Duodenal mucosa (tissue), 2 donors: Measurements from ENCODE around the gene UBXN10.
A peak's percentile ranks its signal among the peaks of the same experiment; 100 is the strongest.

Experiments
- H3K27ac ChIP-seq: one replicate; pipeline ENCODE4 v1.7.0; 2013; ENCODE audit warnings: low read depth, low read length
- H3K27me3 ChIP-seq, 2 donors: one replicate each; pipeline ENCODE4 v1.7.0; 2013; ENCODE audit warnings: low read length in 2 of 2, control low read depth in 1 of 2; ENCODE audit not compliant: insufficient read depth in 2 of 2, control insufficient read depth in 1 of 2
- H3K36me3 ChIP-seq, 2 donors: one replicate each; pipeline ENCODE4 v1.7.0; 2013; ENCODE audit warnings: low read length in 2 of 2, control low read depth in 1 of 2; ENCODE audit not compliant: insufficient read depth in 2 of 2, control insufficient read depth in 1 of 2
- H3K4me1 ChIP-seq, 2 donors: one replicate each; pipeline ENCODE4 v1.7.0; 2013; ENCODE audit warnings: low read length in 2 of 2, control low read depth in 1 of 2; ENCODE audit not compliant: insufficient read depth in 2 of 2, control insufficient read depth in 1 of 2
- H3K4me3 ChIP-seq, 2 donors: one replicate each; pipeline ENCODE4 v1.7.0; 2013; ENCODE audit warnings: low read length in 2 of 2, low read depth in 1 of 2
- H3K9ac ChIP-seq, 2 donors: one replicate each; pipeline ENCODE4 v1.7.0; 2013; ENCODE audit warnings: low read length in 2 of 2, low read depth in 1 of 2
- H3K9me3 ChIP-seq, 2 donors: one replicate each; pipeline ENCODE4 v1.7.0; 2013; ENCODE audit warnings: low read length in 2 of 2, control low read depth in 1 of 2; ENCODE audit not compliant: control insufficient read depth in 1 of 2

UBXN10 gene

DNA sequence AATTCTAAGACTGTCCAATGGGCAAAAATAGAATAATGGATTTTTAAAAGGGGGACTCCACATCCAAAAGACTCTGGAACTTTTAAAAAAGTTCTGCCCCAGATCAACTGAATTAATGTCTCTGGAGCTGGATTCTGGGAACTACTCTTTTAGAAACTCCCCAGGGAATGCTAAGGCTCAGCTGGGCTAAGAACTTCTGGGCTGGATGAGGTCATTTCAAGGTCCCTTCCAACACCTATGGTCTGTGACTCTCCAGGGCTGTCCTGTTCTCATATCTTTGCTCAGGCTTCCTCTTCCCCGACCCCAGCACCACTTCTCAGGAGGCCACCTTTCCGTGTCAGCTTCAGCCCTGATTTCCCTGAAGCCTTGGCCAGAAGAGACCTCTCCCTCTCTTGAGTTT, 13.9 kb downstream of the UBXN10 start:
- no peak overlapping the region for H3K4me3 ChIP-seq
- H3K27me3 ChIP-seq, result no peaks in the 10 kb centered on the region
- H3K36me3 ChIP-seq, result no peaks in the 10 kb centered on the region
- peaks cover 4 to 6% of the 10 kb centered on the region in 2 donors for H3K4me1 ChIP-seq
- H3K27ac ChIP-seq, result no peak overlapping the region
- no peak overlapping the region for H3K9ac ChIP-seq
- no peaks in the 10 kb centered on the region for H3K9me3 ChIP-seq

DNA sequence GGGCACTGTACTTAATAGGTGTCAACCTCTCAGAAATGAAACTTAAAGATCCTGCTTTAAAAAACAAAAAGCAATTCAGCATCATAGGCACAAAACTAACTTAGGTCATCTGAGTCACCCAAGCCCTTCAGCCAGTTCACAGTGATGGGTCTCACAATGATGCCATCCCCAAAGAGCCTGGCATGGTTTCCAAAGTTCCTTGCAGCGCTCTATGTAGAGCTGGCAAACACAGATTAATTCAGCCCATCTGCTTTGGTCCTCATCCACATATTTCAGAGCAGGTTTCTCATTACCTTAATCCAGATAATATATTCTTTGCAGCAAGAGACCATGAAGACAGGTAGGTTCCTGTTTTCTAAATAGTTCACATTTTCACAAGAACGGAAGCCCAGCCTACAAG, 15.1 kb downstream of the UBXN10 start:
- Histone ChIP-seq H3K4me3 (no peak overlapping the region), H3K9me3 (no peaks in the 10 kb centered on the region), H3K27me3 (no peaks in the 10 kb centered on the region), H3K9ac (no peak overlapping the region), H3K27ac (no peak overlapping the region), H3K36me3 (no peaks in the 10 kb centered on the region), H3K4me1 (peaks cover 0 to 4% of the 10 kb centered on the region in 2 donors)

DNA sequence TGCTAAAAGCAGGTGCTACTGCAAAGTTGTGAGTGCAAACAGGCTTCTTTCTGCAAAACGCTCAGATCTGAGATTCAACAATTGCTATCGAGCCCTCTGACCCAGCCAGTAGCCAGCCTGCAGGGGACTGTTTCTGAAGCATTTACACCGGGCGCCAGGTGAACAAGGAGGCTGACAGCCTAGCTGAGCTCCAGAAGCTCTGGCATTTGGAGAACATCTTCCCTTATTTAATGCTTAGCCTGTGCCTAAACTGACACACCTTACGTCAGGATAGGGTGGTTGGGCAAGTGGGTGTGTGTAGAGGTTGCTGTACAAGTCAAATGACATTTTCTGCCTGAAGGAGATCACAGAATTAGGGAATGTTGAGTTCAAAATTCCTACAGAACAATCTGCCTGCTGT, 16.3 kb downstream of the UBXN10 start:
- no peak overlapping the region for H3K9ac ChIP-seq
- H3K36me3 ChIP-seq, result no peaks in the 10 kb centered on the region
- no peak overlapping the region for H3K4me3 ChIP-seq
- no peaks in the 10 kb centered on the region for H3K27me3 ChIP-seq
- H3K27ac ChIP-seq, result no peak overlapping the region
- peaks cover 0 to 4% of the 10 kb centered on the region in 2 donors for H3K4me1 ChIP-seq
- no peaks in the 10 kb centered on the region for H3K9me3 ChIP-seq

DNA sequence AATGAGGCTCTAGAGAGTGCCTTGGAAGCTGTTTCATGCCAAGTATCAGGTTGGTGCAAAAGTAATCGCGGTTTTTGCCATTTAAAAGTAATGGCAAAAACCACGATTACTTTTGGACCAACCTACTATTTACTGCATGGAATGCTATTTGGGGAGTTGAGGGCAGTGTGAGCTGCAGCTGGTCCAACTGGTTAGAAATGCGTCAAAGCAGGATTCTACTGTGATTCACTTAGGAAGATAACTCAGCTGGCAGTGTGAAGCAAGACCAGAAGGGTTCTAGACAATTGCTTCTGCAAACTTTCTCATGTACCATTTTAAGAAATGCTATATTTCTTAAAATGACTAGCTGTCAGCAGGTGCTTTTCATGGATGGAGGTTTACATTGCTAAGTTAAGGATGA, 21.6 kb downstream of the UBXN10 start:
- H3K9me3 ChIP-seq, result no peaks in the 10 kb centered on the region
- H3K36me3 ChIP-seq, result no peaks in the 10 kb centered on the region
- H3K27me3 ChIP-seq, result peaks cover 0 to 4% of the 10 kb centered on the region in 2 donors
- H3K9ac ChIP-seq, result no peak overlapping the region
- no peak overlapping the region for H3K27ac ChIP-seq
- H3K4me1 ChIP-seq, result peaks cover 17 to 18% of the 10 kb centered on the region in 2 donors
- no peak overlapping the region for H3K4me3 ChIP-seq

DNA sequence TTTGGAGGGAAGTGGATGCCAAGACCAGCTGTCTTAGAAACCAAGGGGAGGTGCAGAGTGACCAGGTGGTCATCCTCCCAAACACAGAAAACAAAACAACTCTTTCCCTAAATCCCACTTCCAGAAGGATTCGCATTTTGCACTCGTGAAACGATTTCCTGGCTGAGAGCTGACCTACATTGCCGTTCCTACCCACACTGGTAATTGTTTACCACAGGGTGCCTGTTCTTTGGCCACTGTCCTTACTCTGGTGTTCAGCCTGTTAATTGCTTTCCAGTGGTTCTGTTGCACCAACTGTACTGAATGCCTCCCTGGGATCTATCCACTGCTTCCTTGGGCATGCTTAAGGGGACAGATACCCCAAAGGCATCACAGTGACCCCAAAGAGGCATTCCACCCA, 23.6 kb downstream of the UBXN10 start:
- Histone ChIP-seq H3K9ac (no peak overlapping the region), H3K27ac (no peak overlapping the region), H3K36me3 (no peaks in the 10 kb centered on the region), H3K9me3 (no peaks in the 10 kb centered on the region), H3K4me1 (peaks cover 18 to 23% of the 10 kb centered on the region in 2 donors), H3K27me3 (peaks cover 4% of the 10 kb centered on the region in 2 donors), H3K4me3 (no peak overlapping the region)

DNA sequence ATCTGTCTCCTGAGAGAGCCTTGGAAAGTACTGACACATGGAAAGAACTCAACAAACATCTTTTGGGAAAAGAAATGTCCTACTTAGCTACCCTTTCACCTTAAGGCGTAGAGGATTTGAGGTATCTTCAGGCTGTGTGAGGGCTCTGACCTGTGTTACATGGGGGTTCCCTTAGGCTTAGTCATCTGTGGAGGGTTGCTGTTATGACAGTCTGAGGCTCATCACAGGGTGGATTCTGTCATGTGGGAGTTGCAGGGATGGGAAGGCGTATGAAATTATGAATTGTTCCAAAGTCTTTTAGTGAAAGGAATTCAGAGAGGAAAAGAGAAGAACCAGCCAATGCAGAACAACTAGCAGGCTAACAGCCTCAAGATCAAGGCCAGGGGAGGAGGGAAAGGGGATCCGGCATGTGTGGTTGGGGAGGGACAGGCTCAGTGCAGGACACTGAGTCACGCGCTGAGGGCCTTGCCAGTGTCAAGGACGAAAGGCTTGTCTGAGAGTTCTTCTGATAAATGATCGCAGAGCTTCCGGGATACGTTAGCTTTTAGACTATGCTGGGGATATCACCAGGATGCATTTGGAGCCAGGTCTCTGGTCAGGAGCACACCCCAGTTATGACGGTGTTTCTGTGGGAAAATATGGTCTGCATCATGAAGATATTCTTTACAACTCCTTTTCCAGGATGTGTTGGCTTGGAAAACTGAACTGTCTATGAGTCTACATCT, 25.0 kb downstream of the UBXN10 start:
- peaks cover 18 to 23% of the 10 kb centered on the region in 2 donors for H3K4me1 ChIP-seq
- H3K27ac ChIP-seq, result no peak overlapping the region
- H3K36me3 ChIP-seq, result no peaks in the 10 kb centered on the region
- no peaks in the 10 kb centered on the region for H3K9me3 ChIP-seq
- peaks cover 4 to 15% of the 10 kb centered on the region in 2 donors for H3K27me3 ChIP-seq
- no peak overlapping the region for H3K9ac ChIP-seq
- H3K4me3 ChIP-seq, result no peak overlapping the region

DNA sequence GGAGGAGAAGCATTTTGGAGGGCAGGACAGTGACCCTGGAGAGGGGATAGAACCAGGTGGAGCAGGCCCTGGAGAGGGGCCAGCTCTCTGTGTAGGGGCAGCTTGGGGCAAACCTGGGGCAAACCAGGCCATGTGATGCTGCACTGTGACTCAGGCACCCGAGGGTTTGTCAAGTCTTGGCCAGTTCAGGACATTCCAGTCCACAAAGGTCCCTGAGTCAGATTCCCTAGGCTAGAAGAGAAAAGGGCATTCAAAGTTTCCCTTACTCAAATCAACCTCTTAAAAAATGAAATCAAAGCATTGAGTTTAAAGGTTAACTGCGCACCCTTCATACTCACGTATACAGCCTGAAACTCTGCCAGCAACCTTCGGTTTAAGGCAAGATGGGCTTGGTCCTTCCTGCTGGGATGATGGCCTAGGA, 25.6 kb downstream of the UBXN10 start:
- Histone ChIP-seq H3K9ac (no peak overlapping the region), H3K27me3 (peaks cover 4 to 15% of the 10 kb centered on the region in 2 donors), H3K4me3 (no peak overlapping the region), H3K9me3 (no peaks in the 10 kb centered on the region), H3K4me1 (peaks cover 18 to 23% of the 10 kb centered on the region in 2 donors), H3K36me3 (no peaks in the 10 kb centered on the region), H3K27ac (no peak overlapping the region)

DNA sequence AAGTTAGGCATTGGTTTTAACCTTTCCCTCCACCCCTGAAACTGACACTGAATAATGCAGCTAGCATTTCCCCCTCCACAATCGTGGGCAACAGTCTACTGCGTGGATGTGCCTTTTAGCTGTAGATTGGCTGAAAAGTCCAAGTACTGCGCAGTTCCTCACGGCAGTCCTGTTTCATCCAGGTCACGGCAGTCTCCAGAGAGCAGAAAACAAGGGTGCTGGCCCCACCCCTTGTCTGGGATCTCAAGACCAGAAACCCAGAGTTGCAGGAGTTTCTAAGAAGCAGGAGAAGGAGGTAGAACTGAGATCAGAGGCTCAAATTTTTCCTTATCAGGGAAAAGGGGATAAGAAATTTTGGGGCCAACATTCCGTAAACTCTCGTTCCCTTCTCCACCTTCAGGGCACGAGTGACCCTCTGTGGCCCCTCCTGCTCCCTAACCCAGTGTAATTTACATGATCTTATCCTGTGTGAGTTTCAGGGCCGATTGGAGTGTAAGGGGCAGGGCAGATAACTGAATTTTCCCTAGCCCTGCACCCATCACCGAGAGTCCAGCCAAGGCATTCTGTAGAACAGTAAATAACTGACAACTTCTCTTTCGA, 26.3 kb downstream of the UBXN10 start:
- peaks cover 18 to 23% of the 10 kb centered on the region in 2 donors for H3K4me1 ChIP-seq
- no peak overlapping the region for H3K9ac ChIP-seq
- H3K27ac ChIP-seq, result no peak overlapping the region

DNA sequence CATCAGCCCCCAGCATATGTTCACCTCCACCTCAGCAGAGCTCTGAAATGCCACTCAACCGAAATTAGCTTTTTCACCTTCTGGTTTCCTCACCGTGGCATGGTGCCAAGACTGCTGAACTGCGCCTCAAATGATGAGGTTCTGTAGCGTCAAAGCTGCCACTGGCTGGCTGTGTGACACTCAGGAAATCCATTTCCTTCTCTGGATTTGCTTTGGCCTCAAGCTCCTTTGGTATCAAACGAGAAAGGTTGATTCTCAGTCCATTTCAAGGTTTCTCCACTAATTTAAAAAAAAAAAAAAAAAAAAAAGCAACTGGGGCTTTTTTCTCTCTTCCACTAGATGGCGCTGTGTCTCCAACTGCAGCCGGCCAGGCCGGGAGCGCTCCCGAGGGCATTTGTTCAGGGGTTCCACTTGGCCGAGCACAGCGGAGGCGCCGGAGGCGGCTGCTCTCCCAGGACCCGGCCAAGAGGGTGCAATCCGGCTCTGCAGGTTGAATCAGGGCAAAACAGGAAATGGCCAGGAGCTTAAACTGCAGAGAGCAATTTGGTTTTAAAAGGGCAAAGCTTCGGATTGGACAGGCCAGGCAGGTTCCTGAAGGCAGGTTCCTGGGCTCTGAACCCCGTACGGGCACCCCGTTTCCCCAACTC, 26.9 kb downstream of the UBXN10 start:
- peak overlapping the region in 1 of 2 donors; percentile 19 for H3K4me3 ChIP-seq
- no peaks in the 10 kb centered on the region for H3K9me3 ChIP-seq
- peaks cover 4 to 15% of the 10 kb centered on the region in 2 donors for H3K27me3 ChIP-seq
- peak overlapping the region; percentile 2 to 29 for H3K9ac ChIP-seq
- H3K4me1 ChIP-seq, result peaks cover 18 to 23% of the 10 kb centered on the region in 2 donors
- H3K36me3 ChIP-seq, result no peaks in the 10 kb centered on the region
- H3K27ac ChIP-seq, result no peak overlapping the region

More for the DNA sequence above, 26.3 kb downstream of the UBXN10 start:
- Histone ChIP-seq H3K36me3 (no peaks in the 10 kb centered on the region), H3K9me3 (no peaks in the 10 kb centered on the region), H3K27me3 (peaks cover 4 to 15% of the 10 kb centered on the region in 2 donors), H3K4me3 (no peak overlapping the region)

DNA sequence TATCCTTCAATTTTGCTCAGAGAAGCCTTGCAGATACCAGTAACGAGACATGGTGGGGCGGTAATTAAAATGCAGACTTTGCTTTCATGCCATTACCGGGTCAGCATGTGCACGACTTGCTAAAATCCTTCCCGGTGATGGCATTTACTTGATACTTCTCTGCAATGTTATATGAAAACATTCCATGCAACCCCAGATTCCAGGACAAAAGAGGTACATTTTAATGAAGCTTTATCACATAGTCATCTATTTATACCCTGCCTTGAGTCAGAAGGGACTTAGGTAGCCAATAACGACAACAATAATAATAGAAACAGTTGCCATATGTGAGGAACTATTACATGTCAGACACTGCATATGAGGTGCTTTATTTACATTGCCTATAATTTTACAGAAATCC, 29.8 kb downstream of the UBXN10 start:
- peaks cover 5 to 15% of the 10 kb centered on the region in 2 donors for H3K27me3 ChIP-seq
- peaks cover 18 to 23% of the 10 kb centered on the region in 2 donors for H3K4me1 ChIP-seq
- no peak overlapping the region for H3K27ac ChIP-seq
- no peak overlapping the region for H3K9ac ChIP-seq
- H3K36me3 ChIP-seq, result no peaks in the 10 kb centered on the region
- no peak overlapping the region for H3K4me3 ChIP-seq
- no peaks in the 10 kb centered on the region for H3K9me3 ChIP-seq
